GM12892 (cell line): ENCODE results near the gene ALAS2. TPM values are rescaled to one million over a fixed set of nuclear protein-coding genes. Genes with fewer than 3 reads are reported as not detected.
A peak's percentile ranks its signal among the peaks of the same experiment; 100 is the strongest.
"Not testable (repeated sequence)": the region's sequence is repeated elsewhere in the genome, so short reads cannot be mapped to it uniquely, and the experiment has no call there.

Source experiments
- DNase-seq: peaks from one replicate; pipeline ENCODE4 v3.0.0; 2011; ENCODE audit not compliant: insufficient read length
- FAIRE-seq: peaks from 2 replicates; lab custom pipeline; 2011; peaks lifted over from hg19 to GRCh38; lab: Jason Lieb, UNC
- POLR2A ChIP-seq: IDR thresholded peaks from 2 replicates; pipeline ENCODE4 v1.6.1; 2011; ENCODE audit warnings: low read depth, low read length, control low read depth
- POLR2AphosphoS5 ChIP-seq: IDR thresholded peaks from 2 replicates; pipeline ENCODE4 v1.6.1; 2011; ENCODE audit warnings: low read depth, low read length, control low read depth
- TAF1 ChIP-seq: IDR thresholded peaks from 2 replicates; pipeline ENCODE4 v1.6.1; 2011; ENCODE audit warnings: low read depth, mild to moderate bottlenecking, control low read depth, low read length, borderline replicate concordance
- polyA plus RNA-seq: library from polyadenylated mRNA; unstranded; fragments of >200 nt; gene quantifications from one replicate; pipeline ENCODE4 v1.2.1, GENCODE V29; 2012; ENCODE audit warnings: missing spikeins, inconsistent platforms; ENCODE audit not compliant: missing spikeins

The ALAS2 gene
- polyA plus RNA-seq: 0.38 TPM

GRCh38 chrX:55030271-55031205 lies at the start of gene ALAS2:
Gene ALAS2 (minus strand): TSS chrX:55030977. CDS start chrX:55026000, 4,977 bp downstream.
- no peak for TF ChIP-seq POLR2A
- TF ChIP-seq TAF1: no peak
- no peak for TF ChIP-seq POLR2AphosphoS5
- FAIRE-seq: no peak

GRCh38 chrX:55074851-55075467 lies 44.2 kb upstream of the ALAS2 start, which contains the start of gene PAGE2B:
Gene PAGE2B (plus strand): TSS chrX:55075030. CDS start chrX:55076042, 1,012 bp downstream.
- DNase-seq (no peak), FAIRE-seq (no peak)
- no peak for TF ChIP-seq POLR2A
- no peak for TF ChIP-seq POLR2AphosphoS5
- no peak for TF ChIP-seq TAF1

More at GRCh38 chrX:55030271-55031205, at the start of gene ALAS2:
- no peak for DNase-seq

- TF ChIP-seq TAF1 (no peak), POLR2A (no peak), POLR2AphosphoS5 (no peak)
- FAIRE-seq: no peak
- no peak for DNase-seq
Observed at GRCh38 chrX:55072286-55072685, 41.5 kb upstream of the ALAS2 start.

- not testable (repeated sequence) for FAIRE-seq, DNase-seq
Observed at GRCh38 chrX:55067180-55067579, 36.4 kb upstream of the ALAS2 start.

GRCh38 chrX:55057675-55058249 lies 27.0 kb upstream of the ALAS2 start:
- FAIRE-seq (peak; percentile 75), DNase-seq (no peak)
- TF ChIP-seq TAF1 (no peak), POLR2A (no peak), POLR2AphosphoS5 (no peak)

GRCh38 chrX:55056820-55057674 lies 26.3 kb upstream of the ALAS2 start:
- DNase-seq (no peak), FAIRE-seq (no peak)
- no peak for TF ChIP-seq POLR2AphosphoS5
- no peak for TF ChIP-seq POLR2A
- no peak for TF ChIP-seq TAF1

GRCh38 chrX:55050599-55050998 lies 19.8 kb upstream of the ALAS2 start:
- not testable (repeated sequence) for FAIRE-seq, DNase-seq

- no peak for FAIRE-seq
- DNase-seq: no peak
- TF ChIP-seq POLR2AphosphoS5 (no peak), POLR2A (no peak), TAF1 (no peak)
Observed at GRCh38 chrX:55041514-55041913, 10.7 kb upstream of the ALAS2 start.

- TF ChIP-seq TAF1: no peak
- TF ChIP-seq POLR2A: no peak
- TF ChIP-seq POLR2AphosphoS5: no peak
- DNase-seq (no peak), FAIRE-seq (no peak)
Observed at GRCh38 chrX:55039471-55039870, 8.7 kb upstream of the ALAS2 start.

GRCh38 chrX:55033429-55033828 lies 2.7 kb upstream of the ALAS2 start:
- no peak for TF ChIP-seq TAF1
- FAIRE-seq: no peak
- DNase-seq: no peak

GRCh38 chrX:55029291-55029690 lies 1.5 kb downstream of the ALAS2 start:
- no peak for TF ChIP-seq POLR2A
- TF ChIP-seq POLR2AphosphoS5: no peak
- no peak for TF ChIP-seq TAF1
- DNase-seq (no peak), FAIRE-seq (no peak)
